Fibroblast of lung (primary cell): ENCODE data around the gene LDLRAD4.

Experiments used
- EZH2 ChIP-seq: IDR thresholded peaks from 2 replicates; pipeline ENCODE4 v1.5.1; 2012; ENCODE audit warnings: low read length, control low read depth, mild to moderate bottlenecking; ENCODE audit errors: missing control alignments
- TF ChIP-seq, protein P1 (sequence below), 2 donors: IDR thresholded peaks in 1 of 2; conservative IDR thresholded peaks in 1 of 2; 1 replicate in 1 of 2; 2 replicates in 1 of 2; pipeline ENCODE4 v1.5.1; 2011 to 2012; ENCODE audit warnings: low read length in 2 of 2, control low read depth in 1 of 2, inconsistent platforms in 1 of 2, low read depth in 1 of 2, mild to moderate bottlenecking in 1 of 2

DNA sequence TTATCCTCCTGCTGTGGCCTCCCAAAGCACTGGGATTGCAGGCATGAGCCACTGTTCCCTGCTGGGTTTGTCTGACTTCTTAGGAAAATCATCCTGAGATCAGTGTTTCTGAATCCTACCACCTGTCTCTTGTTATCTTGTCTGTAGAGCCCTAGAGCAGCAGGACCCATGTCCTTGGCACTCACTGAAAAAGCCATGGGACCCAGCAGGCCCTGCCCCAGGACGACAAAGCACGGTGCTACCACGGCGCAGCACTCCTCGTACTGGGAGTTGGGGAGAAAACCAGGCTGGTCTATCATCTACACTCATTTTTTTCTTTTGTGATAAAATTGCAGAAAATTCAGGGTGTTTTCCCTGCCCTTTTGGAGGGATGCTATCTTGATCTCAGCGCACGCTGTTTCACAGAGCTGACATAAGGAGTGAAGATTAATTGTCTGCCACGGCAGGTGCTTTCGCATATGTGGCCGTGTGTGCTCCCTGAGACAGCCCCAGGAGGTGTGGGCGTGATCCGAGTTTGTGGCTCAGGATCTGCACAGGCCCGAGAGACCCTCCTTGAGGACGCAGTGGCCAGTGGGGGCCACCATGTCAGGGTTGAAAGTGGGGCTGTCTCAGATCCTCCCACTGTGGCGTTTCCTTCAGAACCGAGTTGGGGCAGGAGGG, 179.1 kb downstream of the LDLRAD4 start:
- TF ChIP-seq, protein P1, sequence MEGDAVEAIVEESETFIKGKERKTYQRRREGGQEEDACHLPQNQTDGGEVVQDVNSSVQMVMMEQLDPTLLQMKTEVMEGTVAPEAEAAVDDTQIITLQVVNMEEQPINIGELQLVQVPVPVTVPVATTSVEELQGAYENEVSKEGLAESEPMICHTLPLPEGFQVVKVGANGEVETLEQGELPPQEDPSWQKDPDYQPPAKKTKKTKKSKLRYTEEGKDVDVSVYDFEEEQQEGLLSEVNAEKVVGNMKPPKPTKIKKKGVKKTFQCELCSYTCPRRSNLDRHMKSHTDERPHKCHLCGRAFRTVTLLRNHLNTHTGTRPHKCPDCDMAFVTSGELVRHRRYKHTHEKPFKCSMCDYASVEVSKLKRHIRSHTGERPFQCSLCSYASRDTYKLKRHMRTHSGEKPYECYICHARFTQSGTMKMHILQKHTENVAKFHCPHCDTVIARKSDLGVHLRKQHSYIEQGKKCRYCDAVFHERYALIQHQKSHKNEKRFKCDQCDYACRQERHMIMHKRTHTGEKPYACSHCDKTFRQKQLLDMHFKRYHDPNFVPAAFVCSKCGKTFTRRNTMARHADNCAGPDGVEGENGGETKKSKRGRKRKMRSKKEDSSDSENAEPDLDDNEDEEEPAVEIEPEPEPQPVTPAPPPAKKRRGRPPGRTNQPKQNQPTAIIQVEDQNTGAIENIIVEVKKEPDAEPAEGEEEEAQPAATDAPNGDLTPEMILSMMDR (conservative IDR thresholded peaks at IDR 0.05 in 1 of 2, IDR thresholded peaks at IDR 0.05 in 1 of 2; ENCODE audit: low read depth in 1 of 2, low read length in 2 of 2): no peak
- TF ChIP-seq EZH2: no peak
